Lung (tissue), 12 donors: ENCODE measurements around the gene ADAMTS4. TPM values are rescaled to one million over a fixed set of nuclear protein-coding genes. Genes with fewer than 3 reads are reported as not detected.

Experiments used
- ATAC-seq: fragments of 200-7000 bp; cut with Tn5 transposase; one replicate; pipeline ENCODE4 v1.9.1; 2020; ENCODE audit warnings: moderate number of reproducible peaks; ENCODE audit not compliant: insufficient read depth, low FRiP score
- DNase-seq, 3 donors: peaks; one replicate each; pipeline ENCODE4 v3.0.0-alpha.2; 2013 to 2017
- H3K27ac ChIP-seq, 2 donors: one replicate each; pipeline ENCODE4 v1.5.1; 2013; ENCODE audit warnings: mild to moderate bottlenecking in 2 of 2, moderate library complexity in 2 of 2, control low read depth in 1 of 2, inconsistent platforms in 1 of 2, low read depth in 1 of 2, low read length in 1 of 2
- H3K27me3 ChIP-seq, 3 donors: one replicate each; pipeline ENCODE4 v1.5.1; 2013; ENCODE audit warnings: low read length in 2 of 3; ENCODE audit not compliant: control insufficient read depth in 3 of 3, insufficient read depth in 3 of 3
- H3K36me3 ChIP-seq, 4 donors: one replicate each; pipeline ENCODE4 v1.5.1; 2013; ENCODE audit warnings: low read length in 4 of 4, mild to moderate bottlenecking in 1 of 4, moderate library complexity in 1 of 4; ENCODE audit not compliant: control insufficient read depth in 4 of 4, insufficient read depth in 4 of 4
- H3K4me1 ChIP-seq, 5 donors: one replicate each; pipeline ENCODE4 v1.5.1; 2013; ENCODE audit warnings: low read length in 5 of 5, mild to moderate bottlenecking in 2 of 5, moderate library complexity in 1 of 5; ENCODE audit not compliant: control insufficient read depth in 5 of 5, insufficient read depth in 5 of 5
- H3K4me3 ChIP-seq: one replicate; pipeline ENCODE4 v1.5.1; 2013; ENCODE audit warnings: mild to moderate bottlenecking, control low read depth, moderate library complexity
- H3K9ac ChIP-seq, 2 donors: one replicate each; pipeline ENCODE4 v1.5.1; 2013; ENCODE audit warnings: low read length in 2 of 2, control low read depth in 1 of 2; ENCODE audit not compliant: insufficient read depth in 1 of 2
- H3K9me3 ChIP-seq, 4 donors: one replicate each; pipeline ENCODE4 v1.5.1; 2013; ENCODE audit warnings: low read length in 3 of 4, mild to moderate bottlenecking in 1 of 4, moderate library complexity in 1 of 4; ENCODE audit not compliant: control insufficient read depth in 4 of 4, insufficient read depth in 3 of 4
- CTCF ChIP-seq: IDR thresholded peaks from 2 replicates; pipeline ENCODE4 v1.5.1; 2012; ENCODE audit warnings: mild to moderate bottlenecking; ENCODE audit errors: control extremely low read depth, extremely low read depth
- WGBS, 2 donors: extraction: QIAGEN DNeasy Blood & Tissue Kit; methylation state at CpG; one replicate each; pipeline ENCODE4 v1.1.7; 2013; 5-methylcytosine and 5-hydroxymethylcytosine counted together
- polyA plus RNA-seq, 2 donors: library from polyadenylated mRNA; stranded (reverse); fragments of 200-250 nt; gene quantifications; one replicate each; pipeline ENCODE4 v1.2.1, GENCODE V29; 2013
- total RNA-seq, 2 donors: library from RNA; depleted of rRNA in 1 of 2; stranded (reverse); fragments of >200 nt in 1 of 2; gene quantifications; one replicate each; pipeline ENCODE4 v1.2.1, GENCODE V29; 2014 to 2021
- donor health status: control.
- donor health status: control.
- donor health status: Bipolar disorder and iron deficiency.
- donor health status: healthy.
- donor health status: DM: yes; HTN: yes; CAD: no.

The ADAMTS4 gene
- total and polyA plus RNA-seq, 4 donors, result 2.3 to 22.3 (median 13.0) TPM

- DNase-seq, result peak; percentile 87 to 94 (median 94)
- TF ChIP-seq CTCF, result no peak
- H3K4me1 ChIP-seq, result peaks cover 0 to 11% (median 3%) of the 10 kb centered on the region in 5 donors
These were observed 45.0 kb downstream of the ADAMTS4 start, which contains the start of gene UFC1 for GRCh38 chr1:161153682-161154337. UFC1 (plus strand) TSS chr1:161153978; CDS start chr1:161153998, 20 bp downstream.

GRCh38 chr1:161153176-161153575, 45.7 kb downstream of the ADAMTS4 start:
- H3K4me1 ChIP-seq, result peaks cover 0 to 9% (median 3%) of the 10 kb centered on the region in 5 donors
- H3K9me3 ChIP-seq, result no peaks in the 10 kb centered on the region
- peaks cover 0 to 9% (median 5%) of the 10 kb centered on the region in 4 donors for H3K36me3 ChIP-seq
- ATAC-seq (no peak), DNase-seq (peak in 1 of 3 donors; percentile 20)
- peak overlapping the region in 1 of 2 donors; percentile 99 for H3K27ac ChIP-seq
- no peaks in the 10 kb centered on the region for H3K27me3 ChIP-seq
- no peak for TF ChIP-seq CTCF
- peak overlapping the region in 1 of 2 donors; percentile 99 for H3K9ac ChIP-seq
- WGBS, 2 donors, result 19 to 23% methylated on average over 9 of the region's 9 CpGs
- H3K4me3 ChIP-seq, result no peak overlapping the region

More at GRCh38 chr1:161153682-161154337, 45.0 kb downstream of the ADAMTS4 start, which contains the start of gene UFC1:
- Histone ChIP-seq H3K27ac (peak within 1 kb of the TSS; percentile 94 to 99), H3K36me3 (peaks cover 0 to 13% (median 5%) of the 10 kb centered on the region in 4 donors), H3K9ac (peak within 1 kb of the TSS; percentile 75 to 99), H3K27me3 (no peaks in the 10 kb centered on the region), H3K4me3 (peak within 1 kb of the TSS; percentile 54), H3K9me3 (no peaks in the 10 kb centered on the region)
- ATAC-seq, result peak; percentile 91
- WGBS, 2 donors, result 0 to 1% methylated on average over 33 of the region's 33 CpGs

- ATAC-seq (no peak), DNase-seq (no peak)
- no peak overlapping the region for H3K9ac ChIP-seq
- H3K27ac ChIP-seq, result no peak overlapping the region
- H3K9me3 ChIP-seq, result no peaks in the 10 kb centered on the region
- H3K4me1 ChIP-seq, result no peaks in the 10 kb centered on the region
- H3K4me3 ChIP-seq, result no peak overlapping the region
- H3K36me3 ChIP-seq, result no peaks in the 10 kb centered on the region
- no peak for TF ChIP-seq CTCF
- H3K27me3 ChIP-seq, result no peaks in the 10 kb centered on the region
- 82 to 93% methylated on average over 3 of the region's 3 CpGs for WGBS, 2 donors
These were observed 53.0 kb downstream of the ADAMTS4 start for GRCh38 chr1:161145832-161146231.
